NCI-H82 treated with DMSO at 0.1 percent for 48 hours (cell line): ENCODE results near the gene EMP1.

Source experiments
- DNase-seq: peaks from one replicate; lab custom pipeline; 2025; ENCODE audit not compliant: unreplicated experiment; lab: John Stamatoyannopoulos, UW

EMP1 gene

GRCh38 chr12:13196130-13196921, at the start of gene EMP1:
Gene EMP1 (plus strand): TSS chr12:13196726. CDS start chr12:13211511, 14,785 bp downstream.
- no peak for DNase-seq

DNA sequence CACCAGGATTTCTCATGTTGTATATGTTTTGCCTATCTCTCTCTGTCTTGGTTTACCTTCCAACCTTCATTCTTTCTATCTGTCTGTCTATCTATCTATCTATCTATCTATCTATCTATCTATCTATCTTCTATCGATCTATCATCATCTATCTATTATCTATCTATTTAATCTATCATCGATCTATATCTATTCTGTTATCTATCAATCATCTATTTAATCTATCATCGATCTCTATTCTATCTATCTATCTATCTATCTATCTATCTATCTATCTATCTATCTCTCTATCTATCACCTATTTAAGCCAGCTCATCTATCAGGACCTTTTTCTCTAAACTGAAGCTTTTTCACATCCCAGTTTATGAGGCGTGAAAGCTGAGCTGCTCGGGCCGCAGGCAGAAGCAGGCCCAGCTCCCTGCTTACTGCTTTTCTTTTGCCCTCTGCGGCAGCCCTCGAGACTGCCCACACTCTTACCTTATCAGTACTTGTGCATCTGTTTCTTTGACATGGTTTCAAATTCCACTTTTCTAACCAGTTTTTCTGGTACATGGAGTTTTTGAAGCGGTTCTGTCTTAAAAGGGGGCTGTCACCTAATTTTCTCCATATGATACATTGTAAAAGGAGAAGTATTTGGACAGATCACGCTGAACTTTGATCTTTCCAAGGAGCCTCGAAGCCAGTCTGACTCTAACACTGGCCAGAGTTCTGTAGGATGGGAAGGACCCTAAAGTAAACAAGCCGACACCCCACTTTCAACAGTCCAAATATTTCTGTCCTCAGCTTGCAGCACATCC, 48.6 kb upstream of the EMP1 start:
- DNase-seq = no peak

- DNase-seq = no peak
Observed at GRCh38 chr12:13148485-13148847, 48.1 kb upstream of the EMP1 start.

GRCh38 chr12:13149411-13149810, 47.1 kb upstream of the EMP1 start:
- DNase-seq = no peak

GRCh38 chr12:13152281-13152680, 44.2 kb upstream of the EMP1 start:
- DNase-seq = no peak

DNA sequence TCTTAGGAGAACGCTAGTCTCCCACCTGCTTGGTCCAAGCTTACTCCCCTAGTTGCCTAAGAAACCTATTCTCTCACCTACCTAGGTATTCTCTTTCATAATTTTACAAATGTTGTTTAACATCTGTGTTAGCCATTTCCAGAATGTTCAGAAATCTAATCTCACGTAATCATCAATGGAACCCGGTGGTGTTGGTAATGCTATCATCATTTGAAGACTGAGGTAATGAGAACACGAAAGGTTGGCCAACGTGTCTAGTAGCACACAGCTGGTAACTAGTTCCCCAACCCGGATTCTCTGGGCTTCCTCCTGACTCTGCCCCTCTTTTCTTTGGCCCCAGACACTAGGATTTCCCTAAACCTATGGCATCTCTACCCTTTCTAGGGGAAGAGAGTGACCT, 43.8 kb upstream of the EMP1 start:
- no peak for DNase-seq

DNA sequence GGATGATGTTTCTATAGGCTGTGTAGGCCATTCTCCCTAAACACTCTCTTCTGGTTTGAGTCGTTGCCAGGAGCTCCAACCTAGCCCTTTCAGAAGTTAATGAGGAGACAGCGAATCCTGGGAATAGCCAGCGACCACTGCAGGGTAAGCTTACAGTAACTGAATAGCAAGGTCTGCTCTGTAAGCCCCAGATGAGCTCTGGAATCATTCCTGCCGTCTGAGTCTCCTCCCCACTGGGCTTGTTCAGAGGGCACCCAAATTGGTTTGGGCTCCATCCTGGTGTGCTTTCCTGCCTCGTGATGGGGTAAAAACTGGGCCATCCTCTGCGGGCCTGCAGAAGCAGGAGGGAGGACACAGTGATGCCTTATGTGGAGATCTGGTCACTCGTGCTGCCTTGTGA, 43.3 kb upstream of the EMP1 start:
- DNase-seq = no peak

- no peak for DNase-seq
Observed at GRCh38 chr12:13154027-13154538, 42.4 kb upstream of the EMP1 start.

DNA sequence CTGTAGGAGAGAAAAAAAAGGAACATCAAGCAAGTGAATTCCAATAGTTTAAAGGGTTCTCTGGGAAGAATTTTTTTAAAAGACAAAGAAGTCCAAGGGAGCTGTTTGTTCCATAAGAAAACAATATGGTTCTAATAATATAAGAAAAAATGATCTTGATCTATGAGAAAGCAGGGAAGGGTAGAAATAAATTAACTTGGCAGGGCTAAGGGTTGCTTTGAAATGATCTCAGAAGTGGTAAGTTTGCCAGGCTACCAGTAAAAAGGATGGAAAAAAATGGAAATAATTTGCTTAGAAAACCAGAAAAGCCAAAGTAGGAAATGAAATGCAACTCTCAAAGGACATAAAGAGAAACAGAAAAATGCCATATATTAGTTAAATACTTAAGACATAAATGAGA, 41.7 kb upstream of the EMP1 start:
- no peak for DNase-seq

DNA sequence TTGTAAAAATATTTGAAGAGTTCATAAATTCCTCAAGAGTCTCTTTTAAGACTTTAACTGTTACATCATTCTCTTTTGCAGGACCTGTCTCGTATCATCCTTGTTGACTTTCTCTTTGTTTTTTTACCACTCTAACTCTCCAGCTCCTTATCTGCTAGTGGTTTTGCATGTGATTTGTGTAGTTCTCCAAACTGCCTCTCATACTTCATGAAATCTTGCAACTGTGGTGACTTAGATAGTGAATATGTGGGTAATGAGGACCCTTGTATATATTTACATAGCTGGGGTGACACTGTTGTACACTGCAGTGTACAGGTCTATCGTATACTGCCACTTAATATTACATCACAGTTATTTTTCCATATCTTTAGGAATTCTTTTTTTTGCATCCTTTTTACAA, 40.2 kb upstream of the EMP1 start:
- DNase-seq = no peak

- DNase-seq = no peak
Observed at GRCh38 chr12:13161172-13161571, 35.4 kb upstream of the EMP1 start.

DNA sequence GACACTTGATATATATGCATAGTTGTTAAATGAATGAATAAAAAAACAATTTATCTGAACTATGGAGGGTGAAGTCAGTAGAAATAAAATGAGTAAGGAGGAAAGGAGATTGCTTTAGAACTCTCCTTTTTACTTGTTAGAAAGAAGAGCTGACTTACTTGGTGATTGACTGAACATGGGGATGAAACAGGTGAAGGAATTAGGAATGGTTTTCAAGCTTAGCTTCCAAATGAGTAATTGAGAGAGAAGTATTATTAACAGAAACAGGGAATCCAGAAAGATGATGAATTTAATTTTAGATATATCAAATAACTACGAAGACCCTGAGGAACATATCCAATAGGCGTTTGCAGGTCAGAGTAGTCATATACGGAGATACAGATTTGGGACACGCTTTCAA, 33.6 kb upstream of the EMP1 start:
- DNase-seq = no peak

- DNase-seq = no peak
Observed at GRCh38 chr12:13163868-13164635, 32.5 kb upstream of the EMP1 start.

DNA sequence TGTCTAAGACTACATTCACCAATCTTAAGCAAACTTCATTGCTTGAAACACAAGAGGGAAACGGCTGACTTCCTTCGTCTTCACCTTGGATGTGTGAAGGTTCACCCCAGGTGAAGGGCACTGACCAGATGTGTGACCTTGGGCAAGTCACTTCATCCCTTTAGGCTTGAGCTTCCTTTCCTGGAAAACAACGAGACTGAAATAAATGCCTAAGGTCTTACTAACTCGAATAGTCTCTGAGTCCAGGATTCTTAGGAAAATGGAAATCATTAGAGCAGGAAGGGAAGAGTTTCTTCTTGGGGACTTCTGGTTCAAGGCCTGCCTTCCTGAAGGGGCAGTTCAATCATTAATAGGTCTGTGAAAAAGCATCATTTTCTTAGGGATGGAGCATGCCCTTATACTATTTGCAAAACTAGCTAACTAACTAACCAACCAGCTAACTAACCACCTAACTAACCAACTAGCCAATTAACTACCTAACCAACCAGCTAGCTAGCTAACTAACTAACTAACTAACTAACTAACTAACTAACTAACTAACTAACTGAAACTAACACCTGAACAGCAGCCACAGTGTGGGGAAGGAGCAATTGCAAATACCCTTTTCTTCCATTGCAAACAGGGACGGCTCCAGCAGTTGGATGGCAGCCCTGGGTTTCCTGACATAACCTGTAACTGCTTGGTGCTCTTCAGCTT, 31.5 kb upstream of the EMP1 start:
- no peak for DNase-seq

GRCh38 chr12:13165617-13166041, 30.9 kb upstream of the EMP1 start:
- no peak for DNase-seq

- no peak for DNase-seq
Observed at GRCh38 chr12:13167226-13167625, 29.3 kb upstream of the EMP1 start.

DNA sequence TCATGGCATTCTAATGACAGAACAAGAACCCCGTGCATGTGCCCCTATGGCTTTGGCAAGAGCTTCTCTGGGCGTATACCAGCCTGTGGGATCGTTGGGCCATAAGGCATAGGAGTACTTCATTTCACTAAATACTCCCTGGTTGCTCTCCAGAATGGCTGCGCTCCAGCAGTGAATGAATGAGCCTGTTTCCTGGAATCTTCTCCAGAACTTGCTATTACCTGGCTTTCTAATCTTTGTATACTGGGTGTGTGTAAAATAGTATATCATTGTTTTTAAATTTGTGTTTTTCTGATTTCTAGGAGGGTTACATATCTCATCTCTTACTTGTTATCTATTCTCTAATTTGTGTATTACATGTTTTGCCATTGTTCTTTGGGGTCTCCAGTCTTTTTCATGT, 28.6 kb upstream of the EMP1 start:
- DNase-seq = no peak

GRCh38 chr12:13169272-13169671, 27.3 kb upstream of the EMP1 start:
- DNase-seq = no peak

DNA sequence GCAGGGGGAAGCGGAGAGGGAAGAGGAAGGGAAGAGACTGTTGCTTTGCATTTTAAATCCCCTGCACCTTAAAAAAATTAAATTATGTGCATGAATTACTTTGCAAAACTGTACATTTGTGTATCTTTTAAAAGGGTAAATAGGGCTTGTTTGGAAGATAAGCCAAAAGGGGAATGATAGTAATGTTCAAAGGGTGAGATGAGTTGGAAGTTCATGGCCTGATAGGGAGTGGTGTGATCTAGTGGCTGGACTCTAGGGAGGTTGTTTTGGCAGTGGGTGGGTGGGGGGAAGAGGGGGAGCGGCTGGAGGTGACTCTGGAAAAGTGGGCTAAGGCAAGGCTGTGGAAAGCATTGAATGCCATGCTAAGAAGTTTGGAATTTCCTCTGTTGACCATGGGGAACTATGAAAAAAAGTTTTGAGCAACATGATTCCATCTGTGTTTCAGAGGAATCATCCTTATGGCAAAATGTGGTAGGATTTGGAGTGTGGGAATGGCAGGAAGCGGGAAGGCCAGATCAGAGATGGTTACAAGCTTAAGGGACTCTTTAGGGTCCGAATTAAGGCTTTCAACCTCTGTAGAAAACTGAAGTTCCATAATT, 25.5 kb upstream of the EMP1 start:
- no peak for DNase-seq
